Epithelial cell of esophagus (primary cell): ENCODE measurements around the gene OR7D2.

Experiments
- DNase-seq: peaks from one replicate; pipeline ENCODE4 v3.0.0; 2010; ENCODE audit warnings: low read depth
- H3K4me3 ChIP-seq: 2 replicates; pipeline ENCODE4 v1.5.1; 2011; ENCODE audit warnings: mild to moderate bottlenecking, low read length, control low read depth
- TF ChIP-seq, protein P1 (sequence below): IDR thresholded peaks from 2 replicates; pipeline ENCODE4 v1.5.1; 2011; ENCODE audit warnings: low read depth, mild to moderate bottlenecking, low read length, control low read depth, inconsistent platforms; ENCODE audit not compliant: insufficient read depth; ENCODE audit errors: missing control alignments

The OR7D2 gene

DNA sequence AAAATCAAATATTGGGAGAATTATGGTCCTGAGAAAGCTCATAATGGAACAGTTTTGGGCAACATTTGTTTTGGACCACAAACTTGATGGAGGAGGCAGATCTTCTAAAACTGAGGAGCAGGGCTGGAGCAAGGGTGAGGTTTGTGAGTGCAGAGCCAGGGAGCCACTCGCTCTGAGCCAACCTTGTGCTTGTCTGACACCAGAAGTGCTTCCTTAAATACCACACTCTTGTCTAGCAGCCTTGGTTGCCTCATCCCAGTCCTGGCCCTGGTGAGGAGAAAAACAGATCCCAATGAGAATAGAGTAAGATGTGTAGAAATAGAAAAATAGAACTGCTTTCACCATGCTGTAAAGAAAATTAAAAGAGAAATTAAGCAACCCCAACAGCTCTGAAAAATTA is 31.9 kb upstream of the OR7D2 start:
- DNase-seq, result no peak
- TF ChIP-seq, protein P1, sequence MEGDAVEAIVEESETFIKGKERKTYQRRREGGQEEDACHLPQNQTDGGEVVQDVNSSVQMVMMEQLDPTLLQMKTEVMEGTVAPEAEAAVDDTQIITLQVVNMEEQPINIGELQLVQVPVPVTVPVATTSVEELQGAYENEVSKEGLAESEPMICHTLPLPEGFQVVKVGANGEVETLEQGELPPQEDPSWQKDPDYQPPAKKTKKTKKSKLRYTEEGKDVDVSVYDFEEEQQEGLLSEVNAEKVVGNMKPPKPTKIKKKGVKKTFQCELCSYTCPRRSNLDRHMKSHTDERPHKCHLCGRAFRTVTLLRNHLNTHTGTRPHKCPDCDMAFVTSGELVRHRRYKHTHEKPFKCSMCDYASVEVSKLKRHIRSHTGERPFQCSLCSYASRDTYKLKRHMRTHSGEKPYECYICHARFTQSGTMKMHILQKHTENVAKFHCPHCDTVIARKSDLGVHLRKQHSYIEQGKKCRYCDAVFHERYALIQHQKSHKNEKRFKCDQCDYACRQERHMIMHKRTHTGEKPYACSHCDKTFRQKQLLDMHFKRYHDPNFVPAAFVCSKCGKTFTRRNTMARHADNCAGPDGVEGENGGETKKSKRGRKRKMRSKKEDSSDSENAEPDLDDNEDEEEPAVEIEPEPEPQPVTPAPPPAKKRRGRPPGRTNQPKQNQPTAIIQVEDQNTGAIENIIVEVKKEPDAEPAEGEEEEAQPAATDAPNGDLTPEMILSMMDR, result no peak
- no peak overlapping the region for H3K4me3 ChIP-seq

DNA sequence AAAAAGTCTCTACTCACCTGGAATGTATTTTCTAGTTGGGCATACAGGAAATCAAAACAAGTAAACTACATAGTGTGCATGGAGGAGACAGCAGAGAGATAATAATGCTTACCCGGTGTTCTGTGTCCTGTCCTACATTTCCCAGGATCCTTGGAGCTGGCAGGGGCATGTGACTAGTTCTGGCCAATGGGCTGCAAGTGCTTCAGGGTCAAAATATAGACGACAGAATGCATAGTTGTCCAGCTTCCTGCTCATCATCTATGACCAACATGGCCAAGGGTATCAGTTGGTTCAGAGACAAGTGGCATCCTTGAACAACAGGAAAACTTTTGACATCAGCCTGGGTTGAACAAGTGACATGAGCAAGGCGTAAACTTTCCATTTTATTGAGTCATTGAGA is 30.1 kb upstream of the OR7D2 start:
- no peak overlapping the region for H3K4me3 ChIP-seq
- TF ChIP-seq, protein P1, result no peak

DNA sequence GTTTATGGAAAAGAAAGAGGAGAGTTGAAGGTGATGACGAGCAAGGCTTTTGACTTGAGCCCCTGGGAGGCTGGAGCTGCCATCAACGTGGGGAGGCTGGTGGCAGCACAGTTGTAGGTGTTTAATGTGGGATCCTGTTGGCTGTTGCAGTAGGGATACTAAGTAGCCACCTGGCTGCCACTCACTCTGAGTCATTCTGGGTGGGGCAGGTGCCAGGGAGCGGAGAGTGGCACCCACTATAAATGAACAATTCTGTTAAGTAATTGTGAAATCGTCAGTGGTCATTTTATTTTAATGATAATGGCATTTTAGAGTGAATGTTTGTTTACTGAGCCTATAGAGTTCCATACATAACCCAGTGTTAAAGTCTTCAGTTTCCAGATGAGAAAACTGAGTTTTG is 28.8 kb upstream of the OR7D2 start:
- peak; percentile 61 for DNase-seq
- TF ChIP-seq, protein P1, result no peak

More for the DNA sequence above, 30.1 kb upstream of the OR7D2 start:
- DNase-seq, result no peak

GRCh38 chr19:9150650-9151049 is 28.1 kb upstream of the OR7D2 start:
- H3K4me3 ChIP-seq, result no peak overlapping the region
- no peak for DNase-seq
- TF ChIP-seq, protein P1, result no peak

More for the DNA sequence above, 28.8 kb upstream of the OR7D2 start:
- no peak overlapping the region for H3K4me3 ChIP-seq

- peak; percentile 44 for DNase-seq
- no peak overlapping the region for H3K4me3 ChIP-seq
- TF ChIP-seq, protein P1, result no peak
Measured at GRCh38 chr19:9151367-9151766, 27.4 kb upstream of the OR7D2 start.

DNA sequence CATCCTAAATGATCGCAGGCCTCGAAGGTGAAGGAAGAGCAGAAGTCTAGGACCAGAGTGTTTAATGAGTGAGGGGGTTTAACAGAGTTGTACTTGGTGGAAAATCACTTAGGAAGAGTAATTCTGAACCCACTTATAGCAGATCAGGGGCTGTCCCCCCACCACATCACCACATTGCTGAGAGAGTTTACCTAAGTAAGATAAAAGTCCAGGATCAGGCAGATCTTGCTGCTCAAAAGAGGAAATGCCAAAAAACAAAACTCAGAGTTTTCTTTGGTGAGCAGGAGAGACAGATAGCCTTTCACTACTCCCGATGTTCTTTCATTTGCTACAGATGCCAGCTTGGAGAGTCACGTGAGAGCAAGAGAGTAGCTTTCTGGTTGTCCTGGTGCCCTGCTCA is 23.2 kb upstream of the OR7D2 start:
- DNase-seq, result no peak
- TF ChIP-seq, protein P1, result no peak
- H3K4me3 ChIP-seq, result no peak overlapping the region

DNA sequence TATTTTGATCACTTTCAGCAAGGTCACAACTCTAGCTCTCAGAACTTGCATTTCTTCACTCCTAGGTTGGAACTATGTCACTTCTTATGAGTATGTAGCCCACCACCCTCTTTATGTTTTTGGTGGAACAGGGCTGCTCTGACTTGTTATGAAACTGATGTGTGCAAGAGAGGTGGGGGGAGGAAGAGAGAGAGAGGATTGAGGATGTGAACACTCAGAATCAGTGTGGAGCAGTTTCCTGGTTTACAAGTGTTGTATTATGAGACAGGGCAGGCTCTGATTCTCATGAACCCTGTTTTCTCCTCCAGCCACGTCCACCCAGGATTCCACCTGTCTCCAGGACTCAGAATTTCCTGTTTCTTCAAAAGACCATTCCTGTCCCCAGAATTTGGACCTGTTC is 22.5 kb upstream of the OR7D2 start:
- H3K4me3 ChIP-seq, result no peak overlapping the region
- DNase-seq, result no peak
- TF ChIP-seq, protein P1, result no peak
